ENCODE measurements around the gene CRB2. TPM values are rescaled to one million over a fixed set of nuclear protein-coding genes. Genes with fewer than 3 reads are reported as not detected.

CRB2 gene
- total and polyA plus RNA-seq, 2 of the 4 experiments (the other 2 are of a cell fraction): not detected

DNA sequence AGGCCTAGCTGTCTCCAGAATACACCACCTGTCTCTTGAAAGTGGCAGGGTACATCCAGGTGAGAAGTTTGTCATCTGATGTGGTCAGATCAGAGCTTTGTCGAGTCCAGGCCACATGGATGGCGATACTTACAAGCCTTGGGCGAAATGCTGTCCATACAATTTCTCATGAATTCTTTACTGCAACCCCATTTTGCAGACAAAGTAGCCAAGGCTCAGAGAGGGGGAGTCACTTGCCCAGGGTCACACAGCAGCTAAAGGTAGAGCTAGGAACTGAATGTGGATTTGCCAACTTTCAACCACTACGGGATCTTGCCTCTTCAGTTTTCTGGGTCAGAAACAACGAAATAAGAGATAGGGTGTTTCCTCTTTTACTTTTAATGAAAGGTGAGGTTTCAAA lies 35.2 kb downstream of the CRB2 start:
- intact Hi-C loops (cut with micrococcal nuclease): no loop called here
- DNase-seq: no peak

More for the DNA sequence above, 35.2 kb downstream of the CRB2 start:
- no TSS peak for BruUV-seq (replicated peaks)
- in situ Hi-C loops (cut with MboI; ENCODE audit: low sequenced_read_pairs) (no loop called here), dilution Hi-C loops (cut with HindIII; ENCODE audit: low sequenced_read_pairs, unreplicated experiment) (no loop called here)
- H3K4ac ChIP-seq (ENCODE audit: low read depth, low read length): no peak overlapping the region
- no CpG with 5 or more reads among the region's 5 CpGs for WGBS, 2 experiments (ENCODE audit: extremely low coverage in 2 of 2, insufficient read length in 1 of 2)
- no peak overlapping the region for H3K56ac ChIP-seq (ENCODE audit: extremely low read depth, insufficient read depth, low read length)
- TF ChIP-seq BHLHE40 (IDR thresholded peaks at IDR 0.05; ENCODE audit: low read depth, low read length) (no peak), MXI1 (IDR thresholded peaks at IDR 0.05; ENCODE audit: borderline replicate concordance, low read depth, low read length) (no peak), CEBPB (IDR thresholded peaks at IDR 0.05; ENCODE audit: low read depth, low read length) (no peak), RFX5 (IDR thresholded peaks at IDR 0.05; ENCODE audit: low read depth, low read length) (no peak)
- ChIA-PET POLR2A (ENCODE audit: unreplicated experiment) (no interaction called here), CTCF (no interaction called here)
- no peak overlapping the region for H4K5ac ChIP-seq (ENCODE audit: low read depth, low read length)
- H3K4me2 ChIP-seq (ENCODE audit: low read depth, low read length): no peak overlapping the region
- no peak for ATAC-seq (ENCODE audit: low read depth)
- no peak overlapping the region for H3K4me3 ChIP-seq (ENCODE audit: insufficient read depth, low read depth, low read length)
- H2AK5ac ChIP-seq (ENCODE audit: low read depth, low read length): no peak overlapping the region
- H3K27ac ChIP-seq (ENCODE audit: insufficient read depth, low read length): no peak overlapping the region
- H4K8ac ChIP-seq (ENCODE audit: low read depth in 2 of 2, low read length in 2 of 2): no peak overlapping the region
- H3K9ac ChIP-seq (ENCODE audit: low read depth, low read length): no peak overlapping the region
- H3K36me3 ChIP-seq (ENCODE audit: control insufficient read depth, insufficient read depth, low read length): no peaks in the 10 kb centered on the region
- H2BK120ac ChIP-seq (ENCODE audit: low read depth, low read length): no peak overlapping the region
- no peaks in the 10 kb centered on the region for H4K20me1 ChIP-seq (ENCODE audit: insufficient read depth, low read length)
- no peak overlapping the region for H2BK5ac ChIP-seq (ENCODE audit: low read depth, low read length, poor library complexity, severe bottlenecking)
- H3K79me1 ChIP-seq (ENCODE audit: low read depth in 1 of 2, low read length in 2 of 2): no peaks in the 10 kb centered on the region
- no peak overlapping the region for H3K23ac ChIP-seq (ENCODE audit: low read depth, low read length)
- H2AK9ac ChIP-seq (replicated peaks; ENCODE audit: low read depth, low read length, poor library complexity): no peak overlapping the region
- H2BK15ac ChIP-seq (ENCODE audit: low read depth, low read length): no peak overlapping the region
- H3K9me3 ChIP-seq (ENCODE audit: control insufficient read depth, insufficient read depth, low read length): no peaks in the 10 kb centered on the region
- no peak overlapping the region for H4K91ac ChIP-seq (ENCODE audit: insufficient read depth, low read depth, low read length)
- H3K27me3 ChIP-seq (ENCODE audit: control insufficient read depth, insufficient read depth, low read length): peaks cover 2% of the 10 kb centered on the region; the same call in 1 of the 2 replicates
- no peaks in the 10 kb centered on the region for H3K4me1 ChIP-seq (ENCODE audit: control insufficient read depth, insufficient read depth, low read length)
- no peak overlapping the region for H3K14ac ChIP-seq (replicated peaks; ENCODE audit: low read depth, low read length)
- H3K9me1 ChIP-seq (ENCODE audit: insufficient read depth, low read length): no peaks in the 10 kb centered on the region
- H2BK20ac ChIP-seq (ENCODE audit: low read depth, low read length): no peak overlapping the region
- H3K18ac ChIP-seq (ENCODE audit: low read depth, low read length): no peak overlapping the region
- no peak overlapping the region for H2AFZ ChIP-seq (replicated peaks; ENCODE audit: low read length, poor library complexity)

Data from IMR-90 (cell line).